MM.1S (cell line): ENCODE results near the gene TNPO2.

ENCODE experiments used
- DNase-seq: peaks from one replicate; pipeline ENCODE4 v3.0.0-alpha.2; 2015
- H2AFZ ChIP-seq: fragments of 300-600 bp; sonication (generic); 2 replicates; pipeline ENCODE4 v1.6.0; 2016; ENCODE audit warnings: antibody characterized with exemption, low read length
- H3F3A ChIP-seq: fragments of 300-600 bp; sonication (generic); 2 replicates; pipeline ENCODE4 v1.6.1; 2016; ENCODE audit warnings: mild to moderate bottlenecking, antibody characterized with exemption, low read length, moderate library complexity, mixed read lengths; ENCODE audit not compliant: insufficient read depth
- H3K27ac ChIP-seq: fragments of 300-600 bp; sonication (generic); 2 replicates; pipeline ENCODE4 v1.5.1; 2016; ENCODE audit warnings: mild to moderate bottlenecking, low read length
- H3K27me3 ChIP-seq: fragments of 300-600 bp; sonication (generic); replicated peaks from 2 replicates; pipeline ENCODE4 v1.6.0; 2016; ENCODE audit warnings: low read length; ENCODE audit not compliant: insufficient read depth
- H3K36me3 ChIP-seq: fragments of 300-600 bp; sonication (generic); replicated peaks from 2 replicates; pipeline ENCODE4 v1.6.1; 2016; ENCODE audit warnings: mild to moderate bottlenecking, low read length, mixed read lengths; ENCODE audit not compliant: insufficient read depth
- H3K4me1 ChIP-seq: fragments of 300-600 bp; sonication (generic); 2 replicates; pipeline ENCODE4 v1.6.1; 2016; ENCODE audit warnings: low read length, mixed read lengths
- H3K4me2 ChIP-seq: fragments of 300-600 bp; sonication (generic); 2 replicates; pipeline ENCODE4 v1.6.0; 2016; ENCODE audit warnings: low read depth, low read length
- H3K4me3 ChIP-seq: fragments of 300-600 bp; sonication (generic); 2 replicates; pipeline ENCODE4 v1.5.1; 2016; ENCODE audit warnings: low read length, mixed read lengths
- H3K79me2 ChIP-seq: fragments of 300-600 bp; sonication (generic); 2 replicates; pipeline ENCODE4 v1.6.1; 2016; ENCODE audit warnings: mixed run types, low read length, mixed read lengths
- H3K9ac ChIP-seq: fragments of 300-600 bp; sonication (generic); 2 replicates; pipeline ENCODE4 v1.6.1; 2016; ENCODE audit warnings: low read length, mixed read lengths
- H3K9me2 ChIP-seq: fragments of 300-600 bp; sonication (generic); replicated peaks from 2 replicates; pipeline ENCODE4 v1.6.1; 2016; ENCODE audit warnings: mild to moderate bottlenecking, low read length, mixed read lengths; ENCODE audit not compliant: insufficient read depth
- H3K9me3 ChIP-seq: fragments of 300-600 bp; sonication (generic); replicated peaks from 2 replicates; pipeline ENCODE4 v1.6.1; 2016; ENCODE audit warnings: mild to moderate bottlenecking, low read length, mixed read lengths; ENCODE audit not compliant: insufficient read depth
- H4K20me1 ChIP-seq: fragments of 300-600 bp; sonication (generic); 2 replicates; pipeline ENCODE4 v1.6.1; 2016; ENCODE audit warnings: mild to moderate bottlenecking, low read length, moderate library complexity, mixed read lengths; ENCODE audit not compliant: insufficient read depth
- CTCF ChIP-seq: fragments of 300-600 bp; sonication (generic); IDR thresholded peaks from 2 replicates; pipeline ENCODE4 v1.5.1; 2016; ENCODE audit warnings: antibody characterized with exemption, low read length, mixed read lengths
- EZH2 ChIP-seq: fragments of 300-600 bp; sonication (generic); optimal IDR thresholded peaks from 2 replicates; pipeline ENCODE3; 2017; ENCODE audit warnings: low read depth, mild to moderate bottlenecking, antibody characterized with exemption, low read length, mixed read lengths
- EZH2phosphoT487 ChIP-seq: fragments of 300-600 bp; sonication (generic); IDR thresholded peaks from 2 replicates; pipeline ENCODE4 v1.6.1; 2018; ENCODE audit warnings: antibody characterized with exemption, low read length

Gene TNPO2

GRCh38 chr19:12665281-12665573, 58.5 kb downstream of the TNPO2 start:
- H3K36me3 ChIP-seq: no peaks in the 10 kb centered on the region
- H3K9ac ChIP-seq: no peak overlapping the region
- DNase-seq: no peak
- no peak overlapping the region for H3K4me2 ChIP-seq
- no peak overlapping the region for H3K4me3 ChIP-seq
- H3K79me2 ChIP-seq: peaks cover 45% of the 10 kb centered on the region
- H3K9me2 ChIP-seq: no peaks in the 10 kb centered on the region
- TF ChIP-seq CTCF (no peak), EZH2 (no peak), EZH2phosphoT487 (no peak)
- H3K27ac ChIP-seq: no peak overlapping the region
- no peaks in the 10 kb centered on the region for H3K27me3 ChIP-seq
- peaks cover 18% of the 10 kb centered on the region for H3K4me1 ChIP-seq
- H2AFZ ChIP-seq: no peak overlapping the region
- no peaks in the 10 kb centered on the region for H4K20me1 ChIP-seq
- H3K9me3 ChIP-seq: no peaks in the 10 kb centered on the region
- no peaks in the 10 kb centered on the region for H3F3A ChIP-seq

GRCh38 chr19:12664406-12665280, 59.1 kb downstream of the TNPO2 start:
- DNase-seq: no peak
- Histone ChIP-seq H3K9me2 (no peaks in the 10 kb centered on the region), H4K20me1 (no peaks in the 10 kb centered on the region), H3K36me3 (no peaks in the 10 kb centered on the region), H3F3A (no peaks in the 10 kb centered on the region), H3K4me1 (peaks cover 18% of the 10 kb centered on the region), H3K79me2 (peaks cover 39% of the 10 kb centered on the region), H3K9me3 (no peaks in the 10 kb centered on the region), H3K9ac (no peak overlapping the region), H2AFZ (no peak overlapping the region), H3K27me3 (no peaks in the 10 kb centered on the region), H3K4me3 (no peak overlapping the region), H3K27ac (no peak overlapping the region), H3K4me2 (no peak overlapping the region)
- TF ChIP-seq CTCF (no peak), EZH2 (no peak), EZH2phosphoT487 (no peak)

GRCh38 chr19:12660980-12661379, 62.8 kb downstream of the TNPO2 start:
- H2AFZ ChIP-seq: no peak overlapping the region
- H3F3A ChIP-seq: no peaks in the 10 kb centered on the region
- H3K27ac ChIP-seq: no peak overlapping the region
- H3K4me2 ChIP-seq: no peak overlapping the region
- no peaks in the 10 kb centered on the region for H4K20me1 ChIP-seq
- H3K27me3 ChIP-seq: no peaks in the 10 kb centered on the region
- H3K79me2 ChIP-seq: peaks cover 9% of the 10 kb centered on the region; the same call in 1 of the 2 replicates
- no peak for TF ChIP-seq EZH2phosphoT487
- no peaks in the 10 kb centered on the region for H3K9me3 ChIP-seq
- no peak for DNase-seq
- no peak overlapping the region for H3K4me3 ChIP-seq
- no peak overlapping the region for H3K9ac ChIP-seq
- H3K4me1 ChIP-seq: peaks cover 5% of the 10 kb centered on the region
- no peaks in the 10 kb centered on the region for H3K36me3 ChIP-seq
- H3K9me2 ChIP-seq: no peaks in the 10 kb centered on the region

GRCh38 chr19:12657966-12658365, 65.8 kb downstream of the TNPO2 start:
- Histone ChIP-seq H3K4me1 (no peaks in the 10 kb centered on the region), H3F3A (no peaks in the 10 kb centered on the region), H3K27me3 (no peaks in the 10 kb centered on the region), H3K27ac (no peak overlapping the region), H3K36me3 (no peaks in the 10 kb centered on the region), H3K4me3 (no peak overlapping the region), H3K4me2 (no peak overlapping the region), H3K9ac (no peak overlapping the region), H4K20me1 (no peaks in the 10 kb centered on the region), H2AFZ (no peak overlapping the region), H3K79me2 (no peaks in the 10 kb centered on the region), H3K9me3 (no peaks in the 10 kb centered on the region), H3K9me2 (no peaks in the 10 kb centered on the region)
- TF ChIP-seq CTCF (no peak), EZH2phosphoT487 (no peak), EZH2 (no peak)
- DNase-seq: no peak
